SK-N-SH (cell line): ENCODE measurements around the gene DNAJB4. TPM values are rescaled to one million over a fixed set of nuclear protein-coding genes. Genes with fewer than 3 reads are reported as not detected.

Source experiments
- CTCF ChIA-PET: fragments of 300-600, 350-600 bp; formaldehyde crosslinking; extraction: SDS; loops from one replicate; lab custom pipeline; 2021; lab: Yijun Ruan, JAX
- POLR2A ChIA-PET: fragments of 350-600 bp; sonication (Branson Sonifier 250); formaldehyde crosslinking; extraction: SDS; loops from one replicate; lab custom pipeline; 2020; ENCODE audit warnings: antibody characterized with exemption, inconsistent platforms; lab: Yijun Ruan, JAX
- DNase-seq: peaks from one replicate; pipeline ENCODE4 v3.0.0; 2012
- H2AFZ ChIP-seq: fragments of 200-600 bp; sonication (generic); 2 replicates; pipeline ENCODE4 v1.8.1; 2016; ENCODE audit warnings: antibody characterized with exemption, mild to moderate bottlenecking, low read depth
- H3F3A ChIP-seq: fragments of 200-600 bp; sonication (generic); replicated peaks from 2 replicates; pipeline ENCODE3; 2016; ENCODE audit warnings: antibody characterized with exemption, mild to moderate bottlenecking; ENCODE audit not compliant: insufficient read depth
- H3K27ac ChIP-seq, 2 experiments: fragments of 200-500 bp in 1 of 2; fragments of 200-600 bp in 1 of 2; sonication (Bioruptor generic) in 1 of 2; sonication (generic), shearing (Covaris generic) in 1 of 2; 2 replicates each; pipeline versions ENCODE4 v1.5.1 to v1.6.1; 2014 to 2016; ENCODE audit warnings: low read depth in 2 of 2, inconsistent platforms in 1 of 2, low read length in 1 of 2, mild to moderate bottlenecking in 1 of 2, mixed read lengths in 1 of 2
- H3K27me3 ChIP-seq: fragments of 200-600 bp; sonication (generic), shearing (Covaris generic); 2 replicates; pipeline ENCODE4 v1.6.1; 2016; ENCODE audit warnings: mixed run types; ENCODE audit not compliant: insufficient read depth
- H3K36me3 ChIP-seq, 2 experiments: fragments of 200-500 bp in 1 of 2; fragments of 200-600 bp in 1 of 2; sonication (Bioruptor generic) in 1 of 2; sonication (generic) in 1 of 2; replicated peaks in 1 of 2; 2 replicates each; pipeline versions ENCODE3 to v1.5.1; 2014 to 2016; ENCODE audit warnings: low read length in 1 of 2, mild to moderate bottlenecking in 1 of 2; ENCODE audit not compliant: insufficient read depth in 2 of 2, control insufficient read depth in 1 of 2
- H3K4me1 ChIP-seq, 2 experiments: fragments of 200-500 bp in 1 of 2; fragments of 200-600 bp in 1 of 2; sonication (Bioruptor generic) in 1 of 2; sonication (generic), shearing (Covaris generic) in 1 of 2; 2 replicates each; pipeline versions ENCODE4 v1.5.1 to v1.6.1; 2014 to 2016; ENCODE audit warnings: low read depth in 1 of 2, low read length in 1 of 2, mixed run types in 1 of 2; ENCODE audit not compliant: insufficient read depth in 2 of 2, control insufficient read depth in 1 of 2
- H3K4me2 ChIP-seq: fragments of 200-600 bp; sonication (generic), shearing (Covaris generic); 2 replicates; pipeline ENCODE4 v1.6.1; 2017; ENCODE audit warnings: mixed run types
- H3K4me3 ChIP-seq, 2 experiments: fragments of 200-500 bp in 1 of 2; fragments of 200-600 bp in 1 of 2; sonication (Bioruptor generic) in 1 of 2; sonication (generic), shearing (Covaris generic) in 1 of 2; 2 replicates each; pipeline versions ENCODE4 v1.5.1 to v1.8.1; 2014 to 2016; ENCODE audit warnings: low read depth in 2 of 2, inconsistent platforms in 1 of 2, low read length in 1 of 2, mild to moderate bottlenecking in 1 of 2, mixed read lengths in 1 of 2, moderate library complexity in 1 of 2
- H3K79me2 ChIP-seq: fragments of 200-600 bp; sonication (generic); 2 replicates; pipeline ENCODE4 v1.8.1; 2017; ENCODE audit warnings: mild to moderate bottlenecking; ENCODE audit not compliant: insufficient read depth
- H3K9ac ChIP-seq: fragments of 200-600 bp; sonication (generic); 2 replicates; pipeline ENCODE4 v1.6.1; 2017; ENCODE audit warnings: mixed run types
- H3K9me2 ChIP-seq: fragments of 200-600 bp; sonication (generic); 2 replicates; pipeline ENCODE4 v1.6.1; 2017; ENCODE audit warnings: mixed run types
- H3K9me3 ChIP-seq: fragments of 200-600 bp; sonication (generic); 2 replicates; pipeline ENCODE4 v1.6.1; 2017; ENCODE audit warnings: mixed run types, mild to moderate bottlenecking, moderate library complexity
- H4K20me1 ChIP-seq: fragments of 200-600 bp; sonication (generic); 2 replicates; pipeline ENCODE4 v1.6.1; 2017; ENCODE audit warnings: mild to moderate bottlenecking, mixed run types; ENCODE audit not compliant: insufficient read depth
- CHD2 ChIP-seq: fragments of 150-350 bp; IDR thresholded peaks from 2 replicates; pipeline ENCODE4 v1.6.1; 2018; ENCODE audit warnings: low read length; ENCODE audit not compliant: partially characterized antibody
- ELF1 ChIP-seq: IDR thresholded peaks from 2 replicates; pipeline ENCODE4 v1.4.0; 2012
- EP300 ChIP-seq, 2 experiments: IDR thresholded peaks; 2 replicates each; pipeline versions ENCODE4 v1.4.0 to v1.6.1; 2012; ENCODE audit warnings: borderline replicate concordance in 1 of 2, low read depth in 1 of 2, low read length in 1 of 2
- FOSL2 ChIP-seq: IDR thresholded peaks from 2 replicates; pipeline ENCODE4 v1.4.0; 2012; ENCODE audit warnings: low read depth, mild to moderate bottlenecking, moderate library complexity, borderline replicate concordance
- MXI1 ChIP-seq: IDR thresholded peaks from 2 replicates; pipeline ENCODE4 v1.6.1; 2012; ENCODE audit warnings: mild to moderate bottlenecking, low read depth, low read length, improper control_type of control experiment
- POLR2AphosphoS5 ChIP-seq: IDR thresholded peaks from 2 replicates; pipeline ENCODE4 v1.6.1; 2012; ENCODE audit warnings: low read depth, low read length
- RCOR1 ChIP-seq: fragments of 150-350 bp; IDR thresholded peaks from 2 replicates; pipeline ENCODE4 v1.6.1; 2017; ENCODE audit warnings: antibody characterized with exemption, low read length
- RFX5 ChIP-seq: IDR thresholded peaks from 2 replicates; pipeline ENCODE4 v1.6.1; 2012; ENCODE audit warnings: mild to moderate bottlenecking, improper control_type of control experiment, low read length
- SIN3A ChIP-seq: IDR thresholded peaks from 2 replicates; pipeline ENCODE4 v1.6.1; 2012; ENCODE audit warnings: low read depth, mild to moderate bottlenecking, low read length, moderate library complexity, borderline replicate concordance
- TAF1 ChIP-seq: IDR thresholded peaks from 2 replicates; pipeline ENCODE4 v1.6.1; 2012; ENCODE audit warnings: low read depth, mild to moderate bottlenecking, low read length, moderate library complexity, borderline replicate concordance
- TCF12 ChIP-seq: IDR thresholded peaks from 2 replicates; pipeline ENCODE4 v1.4.0; 2012
- TEAD4 ChIP-seq: IDR thresholded peaks from 2 replicates; pipeline ENCODE4 v1.4.0; 2012; ENCODE audit warnings: mild to moderate bottlenecking, borderline replicate concordance; ENCODE audit not compliant: insufficient read depth
- WGBS: methylation state at CpG from one replicate; pipeline ENCODE4 v1.1.6; 2017; ENCODE audit warnings: low lambda C conversion rate; 5-methylcytosine and 5-hydroxymethylcytosine counted together
- polyA plus RNA-seq, 3 experiments: library from polyadenylated mRNA; depleted of rRNA; stranded (reverse); fragments of >200 nt; gene quantifications; 2 replicates each; pipeline ENCODE4 v1.2.3, GENCODE V29; 2012
- TF ChIP-seq, protein P1 (sequence below): fragments of 150-350 bp; IDR thresholded peaks from 2 replicates; pipeline ENCODE4 v1.6.1; 2016; ENCODE audit warnings: mild to moderate bottlenecking, low read depth, low read length
- TF ChIP-seq, protein P2 (sequence below): IDR thresholded peaks from 2 replicates; pipeline ENCODE4 v1.4.0; 2012; ENCODE audit warnings: low read depth
- TF ChIP-seq, protein P3 (sequence below): fragments of 200-600 bp; sonication (generic); IDR thresholded peaks from 2 replicates; pipeline ENCODE4 v1.6.1; 2017; ENCODE audit warnings: antibody characterized with exemption, mild to moderate bottlenecking, moderate library complexity
- TF ChIP-seq, protein P4 (sequence below): fragments of 150-350 bp; IDR thresholded peaks from 2 replicates; pipeline ENCODE4 v1.6.1; 2017; ENCODE audit warnings: antibody characterized with exemption, low read length, low read depth, borderline replicate concordance
- TF ChIP-seq, protein P5 (sequence below): IDR thresholded peaks from 2 replicates; pipeline ENCODE4 v1.4.0; 2012; ENCODE audit warnings: low read depth, borderline replicate concordance
- TF ChIP-seq, protein P6 (sequence below): IDR thresholded peaks from 2 replicates; pipeline ENCODE4 v1.6.1; 2012; ENCODE audit warnings: mild to moderate bottlenecking, low read depth, low read length, moderate library complexity

The DNAJB4 gene
- polyA plus RNA-seq, 1 of the 3 experiments (the other 2 are of a cell fraction), result 13.5 TPM

DNA sequence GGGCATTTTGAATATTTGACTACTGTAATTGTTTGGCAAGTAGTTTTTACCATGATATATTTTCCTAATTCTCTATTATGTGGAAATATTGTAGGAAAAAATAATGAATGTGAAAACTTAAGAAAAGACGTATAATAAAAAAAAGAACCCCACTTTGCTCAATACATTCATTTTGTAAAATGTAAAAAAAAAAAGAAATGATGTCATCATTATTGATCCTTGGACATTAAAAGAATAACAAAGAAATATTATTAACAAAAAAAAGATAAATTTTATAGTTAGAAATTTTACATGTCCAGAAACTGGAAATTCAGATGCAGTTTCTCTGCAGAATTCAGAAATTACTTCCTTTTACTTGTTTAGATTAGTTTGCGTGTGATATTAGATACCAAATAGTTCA, 46.3 kb downstream of the DNAJB4 start (continued):
- TF ChIP-seq, protein P1, sequence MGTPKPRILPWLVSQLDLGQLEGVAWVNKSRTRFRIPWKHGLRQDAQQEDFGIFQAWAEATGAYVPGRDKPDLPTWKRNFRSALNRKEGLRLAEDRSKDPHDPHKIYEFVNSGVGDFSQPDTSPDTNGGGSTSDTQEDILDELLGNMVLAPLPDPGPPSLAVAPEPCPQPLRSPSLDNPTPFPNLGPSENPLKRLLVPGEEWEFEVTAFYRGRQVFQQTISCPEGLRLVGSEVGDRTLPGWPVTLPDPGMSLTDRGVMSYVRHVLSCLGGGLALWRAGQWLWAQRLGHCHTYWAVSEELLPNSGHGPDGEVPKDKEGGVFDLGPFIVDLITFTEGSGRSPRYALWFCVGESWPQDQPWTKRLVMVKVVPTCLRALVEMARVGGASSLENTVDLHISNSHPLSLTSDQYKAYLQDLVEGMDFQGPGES, result no peak
- TF ChIP-seq, protein P2, sequence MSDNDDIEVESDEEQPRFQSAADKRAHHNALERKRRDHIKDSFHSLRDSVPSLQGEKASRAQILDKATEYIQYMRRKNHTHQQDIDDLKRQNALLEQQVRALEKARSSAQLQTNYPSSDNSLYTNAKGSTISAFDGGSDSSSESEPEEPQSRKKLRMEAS, result no peak
- no peak for TF ChIP-seq SIN3A

DNA sequence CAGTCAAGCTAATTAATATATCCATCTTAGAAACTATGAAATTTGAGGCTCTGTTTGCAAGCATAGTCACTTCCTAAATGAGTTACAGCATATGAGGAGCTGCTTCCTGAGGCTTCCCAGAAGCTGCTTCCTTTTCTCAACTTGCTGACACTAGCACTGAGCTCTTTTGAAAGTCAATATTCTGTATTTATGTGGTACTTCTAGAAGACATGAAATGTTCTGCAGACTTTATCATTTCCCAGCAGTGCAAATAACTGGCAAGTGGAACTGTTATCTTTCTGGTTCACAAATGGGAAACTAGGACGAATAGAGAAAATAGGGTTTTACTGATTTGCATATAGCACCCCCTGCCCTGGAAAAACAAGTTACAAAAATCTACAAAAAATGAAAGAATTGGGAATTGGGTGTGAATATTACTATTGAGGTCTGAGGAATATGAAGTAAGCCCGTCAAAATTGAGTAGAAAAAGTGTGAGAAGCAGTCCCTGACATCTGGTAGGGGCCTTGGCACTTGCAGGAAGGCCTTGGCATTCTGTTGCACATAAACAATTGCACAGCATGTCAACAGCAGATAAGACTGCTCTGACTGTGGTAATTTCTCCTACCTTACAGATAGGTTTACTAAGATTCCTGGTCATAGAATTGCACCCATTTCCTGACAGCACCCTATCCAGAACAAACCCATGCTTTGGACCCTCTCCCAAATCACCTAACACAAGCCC, 48.1 kb downstream of the DNAJB4 start:
- CTCF ChIA-PET, result no interaction called here
- 82% methylated on average over 2 of the region's 2 CpGs for WGBS
- POLR2A ChIA-PET, result no interaction called here
- no peak for TF ChIP-seq RFX5
- no peak for TF ChIP-seq FOSL2
- TF ChIP-seq MXI1, result no peak
- TF ChIP-seq POLR2AphosphoS5, result no peak
- TF ChIP-seq, protein P3, sequence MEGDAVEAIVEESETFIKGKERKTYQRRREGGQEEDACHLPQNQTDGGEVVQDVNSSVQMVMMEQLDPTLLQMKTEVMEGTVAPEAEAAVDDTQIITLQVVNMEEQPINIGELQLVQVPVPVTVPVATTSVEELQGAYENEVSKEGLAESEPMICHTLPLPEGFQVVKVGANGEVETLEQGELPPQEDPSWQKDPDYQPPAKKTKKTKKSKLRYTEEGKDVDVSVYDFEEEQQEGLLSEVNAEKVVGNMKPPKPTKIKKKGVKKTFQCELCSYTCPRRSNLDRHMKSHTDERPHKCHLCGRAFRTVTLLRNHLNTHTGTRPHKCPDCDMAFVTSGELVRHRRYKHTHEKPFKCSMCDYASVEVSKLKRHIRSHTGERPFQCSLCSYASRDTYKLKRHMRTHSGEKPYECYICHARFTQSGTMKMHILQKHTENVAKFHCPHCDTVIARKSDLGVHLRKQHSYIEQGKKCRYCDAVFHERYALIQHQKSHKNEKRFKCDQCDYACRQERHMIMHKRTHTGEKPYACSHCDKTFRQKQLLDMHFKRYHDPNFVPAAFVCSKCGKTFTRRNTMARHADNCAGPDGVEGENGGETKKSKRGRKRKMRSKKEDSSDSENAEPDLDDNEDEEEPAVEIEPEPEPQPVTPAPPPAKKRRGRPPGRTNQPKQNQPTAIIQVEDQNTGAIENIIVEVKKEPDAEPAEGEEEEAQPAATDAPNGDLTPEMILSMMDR, result no peak
- no peak for TF ChIP-seq TAF1
- TF ChIP-seq EP300 (IDR thresholded peaks at IDR 0.05; ENCODE audit: borderline replicate concordance in 1 of 2, low read depth in 1 of 2, low read length in 1 of 2), result no peak
- TF ChIP-seq, protein P4, sequence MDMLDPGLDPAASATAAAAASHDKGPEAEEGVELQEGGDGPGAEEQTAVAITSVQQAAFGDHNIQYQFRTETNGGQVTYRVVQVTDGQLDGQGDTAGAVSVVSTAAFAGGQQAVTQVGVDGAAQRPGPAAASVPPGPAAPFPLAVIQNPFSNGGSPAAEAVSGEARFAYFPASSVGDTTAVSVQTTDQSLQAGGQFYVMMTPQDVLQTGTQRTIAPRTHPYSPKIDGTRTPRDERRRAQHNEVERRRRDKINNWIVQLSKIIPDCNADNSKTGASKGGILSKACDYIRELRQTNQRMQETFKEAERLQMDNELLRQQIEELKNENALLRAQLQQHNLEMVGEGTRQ, result no peak
- TF ChIP-seq, protein P1, result no peak
- TF ChIP-seq, protein P5, sequence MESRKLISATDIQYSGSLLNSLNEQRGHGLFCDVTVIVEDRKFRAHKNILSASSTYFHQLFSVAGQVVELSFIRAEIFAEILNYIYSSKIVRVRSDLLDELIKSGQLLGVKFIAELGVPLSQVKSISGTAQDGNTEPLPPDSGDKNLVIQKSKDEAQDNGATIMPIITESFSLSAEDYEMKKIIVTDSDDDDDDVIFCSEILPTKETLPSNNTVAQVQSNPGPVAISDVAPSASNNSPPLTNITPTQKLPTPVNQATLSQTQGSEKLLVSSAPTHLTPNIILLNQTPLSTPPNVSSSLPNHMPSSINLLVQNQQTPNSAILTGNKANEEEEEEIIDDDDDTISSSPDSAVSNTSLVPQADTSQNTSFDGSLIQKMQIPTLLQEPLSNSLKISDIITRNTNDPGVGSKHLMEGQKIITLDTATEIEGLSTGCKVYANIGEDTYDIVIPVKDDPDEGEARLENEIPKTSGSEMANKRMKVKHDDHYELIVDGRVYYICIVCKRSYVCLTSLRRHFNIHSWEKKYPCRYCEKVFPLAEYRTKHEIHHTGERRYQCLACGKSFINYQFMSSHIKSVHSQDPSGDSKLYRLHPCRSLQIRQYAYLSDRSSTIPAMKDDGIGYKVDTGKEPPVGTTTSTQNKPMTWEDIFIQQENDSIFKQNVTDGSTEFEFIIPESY, result no peak
- no peak for TF ChIP-seq ELF1
- TF ChIP-seq RCOR1, result no peak
- no peak for TF ChIP-seq CHD2
- TF ChIP-seq TCF12, result no peak
- no peak for TF ChIP-seq TEAD4
- TF ChIP-seq, protein P6, sequence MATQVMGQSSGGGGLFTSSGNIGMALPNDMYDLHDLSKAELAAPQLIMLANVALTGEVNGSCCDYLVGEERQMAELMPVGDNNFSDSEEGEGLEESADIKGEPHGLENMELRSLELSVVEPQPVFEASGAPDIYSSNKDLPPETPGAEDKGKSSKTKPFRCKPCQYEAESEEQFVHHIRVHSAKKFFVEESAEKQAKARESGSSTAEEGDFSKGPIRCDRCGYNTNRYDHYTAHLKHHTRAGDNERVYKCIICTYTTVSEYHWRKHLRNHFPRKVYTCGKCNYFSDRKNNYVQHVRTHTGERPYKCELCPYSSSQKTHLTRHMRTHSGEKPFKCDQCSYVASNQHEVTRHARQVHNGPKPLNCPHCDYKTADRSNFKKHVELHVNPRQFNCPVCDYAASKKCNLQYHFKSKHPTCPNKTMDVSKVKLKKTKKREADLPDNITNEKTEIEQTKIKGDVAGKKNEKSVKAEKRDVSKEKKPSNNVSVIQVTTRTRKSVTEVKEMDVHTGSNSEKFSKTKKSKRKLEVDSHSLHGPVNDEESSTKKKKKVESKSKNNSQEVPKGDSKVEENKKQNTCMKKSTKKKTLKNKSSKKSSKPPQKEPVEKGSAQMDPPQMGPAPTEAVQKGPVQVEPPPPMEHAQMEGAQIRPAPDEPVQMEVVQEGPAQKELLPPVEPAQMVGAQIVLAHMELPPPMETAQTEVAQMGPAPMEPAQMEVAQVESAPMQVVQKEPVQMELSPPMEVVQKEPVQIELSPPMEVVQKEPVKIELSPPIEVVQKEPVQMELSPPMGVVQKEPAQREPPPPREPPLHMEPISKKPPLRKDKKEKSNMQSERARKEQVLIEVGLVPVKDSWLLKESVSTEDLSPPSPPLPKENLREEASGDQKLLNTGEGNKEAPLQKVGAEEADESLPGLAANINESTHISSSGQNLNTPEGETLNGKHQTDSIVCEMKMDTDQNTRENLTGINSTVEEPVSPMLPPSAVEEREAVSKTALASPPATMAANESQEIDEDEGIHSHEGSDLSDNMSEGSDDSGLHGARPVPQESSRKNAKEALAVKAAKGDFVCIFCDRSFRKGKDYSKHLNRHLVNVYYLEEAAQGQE, result no peak

More for the DNA sequence above, 48.1 kb downstream of the DNAJB4 start:
- DNase-seq, result no peak
- Histone ChIP-seq H3K4me1 (no peaks in the 10 kb centered on the region; a peak in 1 of 4 replicates), H3K79me2 (no peaks in the 10 kb centered on the region), H3K27me3 (no peaks in the 10 kb centered on the region), H3K36me3 (no peaks in the 10 kb centered on the region), H3K9ac (no peak overlapping the region), H2AFZ (no peak overlapping the region), H3K4me2 (no peak overlapping the region), H4K20me1 (no peaks in the 10 kb centered on the region), H3K27ac (no peak overlapping the region), H3K9me3 (no peaks in the 10 kb centered on the region), H3K4me3 (no peak overlapping the region), H3F3A (no peaks in the 10 kb centered on the region), H3K9me2 (no peaks in the 10 kb centered on the region)
